Measurements from ENCODE around the gene MYO16. TPM values are rescaled to one million over a fixed set of nuclear protein-coding genes. Genes with fewer than 3 reads are reported as not detected.

Gene MYO16
- total RNA-seq, 2 experiments from 2014 or later: not detected

- intact Hi-C loops (cut with DNase I, micrococcal nuclease): no loop called here
- DNase-seq (no peak), ATAC-seq (no peak)
- Mint-ChIP-seq H3K4me1 (no peaks in the 10 kb centered on the region), H3K4me3 (no peak overlapping the region), H3K27ac (no peak overlapping the region), H3K36me3 (ENCODE audit: low read depth) (no peaks in the 10 kb centered on the region), H3K9me3 (ENCODE audit: low read depth) (peaks cover 3% of the 10 kb centered on the region), H3K27me3 (peaks cover 4% of the 10 kb centered on the region)
- POLR2A ChIA-PET: no interaction called here
- CTCF ChIA-PET: interaction anchor here (0.6 kb wide), 1 partner anchor 43 kb away, joined by 3 read pairs; no protein-coding TSS in a partner anchor
Observed at GRCh38 chr13:109249780-109250528, 620.5 kb downstream of the MYO16 start.

DNA sequence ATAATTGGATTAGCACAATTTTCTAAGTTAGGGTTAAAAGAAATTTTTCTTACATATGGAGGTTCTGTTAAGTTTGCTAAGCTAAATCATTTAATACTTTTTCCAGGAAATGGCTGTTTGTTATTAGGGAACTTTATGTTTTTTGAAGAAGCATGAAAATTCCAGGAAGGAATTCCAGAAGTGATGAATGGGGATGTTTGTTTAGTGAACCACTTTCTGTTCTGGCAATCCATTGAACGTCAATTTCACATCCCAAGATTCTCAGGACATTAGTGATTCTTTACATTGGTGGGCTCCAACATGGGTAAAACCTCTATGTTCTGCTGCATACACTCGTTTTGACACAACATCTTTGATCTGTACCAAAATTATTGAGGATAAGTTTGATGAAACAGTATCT lies 622.5 kb downstream of the MYO16 start:
- intact Hi-C loops (cut with DNase I, micrococcal nuclease): no loop called here
- ChIA-PET POLR2A (no interaction called here), CTCF (no interaction called here)
- H3K9me3 Mint-ChIP-seq (ENCODE audit: low read depth): peaks cover 4% of the 10 kb centered on the region
- no peaks in the 10 kb centered on the region for H3K36me3 Mint-ChIP-seq (ENCODE audit: low read depth)
- no peak for DNase-seq
- no peak overlapping the region for H3K27ac Mint-ChIP-seq
- peaks cover 7% of the 10 kb centered on the region for H3K27me3 Mint-ChIP-seq
- H3K4me1 Mint-ChIP-seq: no peaks in the 10 kb centered on the region
- ATAC-seq: no peak
- no peak overlapping the region for H3K4me3 Mint-ChIP-seq

- ATAC-seq (no peak), DNase-seq (no peak)
- intact Hi-C loops (cut with DNase I, micrococcal nuclease): no loop called here
- H3K4me1 Mint-ChIP-seq: no peaks in the 10 kb centered on the region
- ChIA-PET POLR2A (no interaction called here), CTCF (no interaction called here)
- H3K4me3 Mint-ChIP-seq: no peak overlapping the region
- H3K27ac Mint-ChIP-seq: no peak overlapping the region
- H3K9me3 Mint-ChIP-seq (ENCODE audit: low read depth): peaks cover 2% of the 10 kb centered on the region
- H3K36me3 Mint-ChIP-seq (ENCODE audit: low read depth): no peaks in the 10 kb centered on the region
- peaks cover 7% of the 10 kb centered on the region for H3K27me3 Mint-ChIP-seq
Observed at GRCh38 chr13:109253316-109253715, 623.9 kb downstream of the MYO16 start.

DNA sequence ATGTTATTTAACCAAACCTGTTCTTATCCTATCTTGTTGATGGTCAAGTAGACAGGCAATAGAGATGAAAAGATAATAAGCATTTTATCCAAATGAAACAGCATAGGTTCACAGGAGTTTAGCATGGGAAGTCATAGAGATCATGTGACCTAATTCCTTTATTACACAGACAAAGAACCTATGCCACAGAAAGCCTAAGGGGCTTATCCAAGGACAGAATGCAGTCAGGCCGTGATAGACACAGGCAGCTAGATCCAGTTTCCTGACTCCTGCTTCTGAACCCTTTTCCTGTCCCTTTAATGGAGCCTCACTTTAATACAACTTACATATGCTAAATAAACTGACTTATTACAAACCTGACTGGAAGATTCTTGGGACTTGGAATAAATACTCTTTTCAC lies 624.9 kb downstream of the MYO16 start:
- intact Hi-C loops (cut with DNase I, micrococcal nuclease): no loop called here
- DNase-seq (no peak), ATAC-seq (no peak)
- Mint-ChIP-seq H3K36me3 (ENCODE audit: low read depth) (no peaks in the 10 kb centered on the region), H3K4me3 (no peak overlapping the region), H3K9me3 (ENCODE audit: low read depth) (peaks cover 2% of the 10 kb centered on the region), H3K27ac (no peak overlapping the region), H3K27me3 (peaks cover 7% of the 10 kb centered on the region), H3K4me1 (no peaks in the 10 kb centered on the region)
- ChIA-PET POLR2A (no interaction called here), CTCF (no interaction called here)

- Mint-ChIP-seq H3K4me3 (no peak overlapping the region), H3K27ac (no peak overlapping the region), H3K36me3 (ENCODE audit: low read depth) (no peaks in the 10 kb centered on the region), H3K4me1 (no peaks in the 10 kb centered on the region), H3K27me3 (peaks cover 7% of the 10 kb centered on the region), H3K9me3 (ENCODE audit: low read depth) (peaks cover 2% of the 10 kb centered on the region)
- CTCF ChIA-PET: interaction anchor here (0.7 kb wide), 1 partner anchor 49 kb away, joined by 4 read pairs; no protein-coding TSS in a partner anchor
- no peak for ATAC-seq
- POLR2A ChIA-PET: no interaction called here
- DNase-seq: no peak
- intact Hi-C loops (cut with DNase I, micrococcal nuclease): no loop called here
Observed at GRCh38 chr13:109255141-109255856, 625.9 kb downstream of the MYO16 start.

DNA sequence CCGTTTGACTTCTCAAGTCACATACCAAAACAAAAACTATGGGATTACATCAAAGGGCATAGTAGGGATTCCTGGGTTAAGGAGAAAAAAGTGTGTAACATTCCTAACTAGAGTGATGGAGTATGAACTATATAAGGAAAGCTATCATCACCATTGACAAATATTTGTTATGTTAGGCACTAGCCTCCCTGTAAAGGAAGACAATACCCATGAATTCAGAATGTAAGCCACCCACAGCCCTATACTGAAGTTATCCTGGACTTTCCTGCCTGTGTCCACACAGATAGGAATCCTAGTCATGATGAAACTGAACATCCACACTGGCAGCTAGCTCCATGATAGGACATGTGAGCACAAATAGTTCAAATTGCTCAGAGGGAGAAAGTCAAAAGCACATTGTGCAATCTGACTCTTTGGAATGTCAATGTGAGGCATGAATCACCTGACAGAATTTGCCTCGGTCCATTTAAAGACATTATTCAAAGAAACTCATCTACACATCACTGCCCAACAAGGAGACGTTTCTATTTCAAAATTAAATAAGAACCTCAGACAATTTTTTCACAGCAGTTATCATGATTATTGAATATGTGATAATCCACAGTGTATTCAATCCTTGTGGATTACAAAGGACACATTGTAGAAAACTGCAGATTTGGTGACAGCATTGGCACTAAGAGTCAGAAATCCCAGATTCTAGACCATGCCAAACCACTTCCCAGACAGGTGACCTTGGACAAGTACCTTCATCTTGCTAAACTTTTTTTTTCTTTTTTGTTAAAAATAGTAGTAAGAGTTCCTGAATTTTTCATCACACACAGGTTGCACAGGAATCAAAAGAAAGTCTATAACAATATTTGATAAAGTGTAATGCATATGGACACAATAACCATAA lies 627.7 kb downstream of the MYO16 start:
- CTCF ChIA-PET: no interaction called here
- intact Hi-C loops (cut with DNase I, micrococcal nuclease): no loop called here
- Mint-ChIP-seq H3K36me3 (ENCODE audit: low read depth) (no peaks in the 10 kb centered on the region), H3K4me3 (no peak overlapping the region), H3K27me3 (peaks cover 7% of the 10 kb centered on the region), H3K9me3 (ENCODE audit: low read depth) (peaks cover 2% of the 10 kb centered on the region), H3K4me1 (no peaks in the 10 kb centered on the region), H3K27ac (no peak overlapping the region)
- no peak for DNase-seq
- POLR2A ChIA-PET: no interaction called here
- no peak for ATAC-seq

All from activated CD4-positive, alpha-beta T cell treated with anti-CD3 and anti-CD28 coated beads for 36 hours (primary cell).